HepG2 (cell line): Measurements from ENCODE around the gene TADA3. TPM values are rescaled to one million over a fixed set of nuclear protein-coding genes. Genes with fewer than 3 reads are reported as not detected.
A peak's percentile ranks its signal among the peaks of the same experiment; 100 is the strongest.

ENCODE experiments used
- BATF2 ChIP-seq: sonication (generic); formaldehyde crosslinking; IDR thresholded peaks from 2 replicates; pipeline ENCODE4 v1.8.0; 2022; ENCODE audit warnings: mild to moderate bottlenecking, missing genetic modification reagents, moderate library complexity
- BHLHE40 ChIP-seq: IDR thresholded peaks from 2 replicates; pipeline ENCODE4 v1.6.1; 2011; ENCODE audit warnings: low read length, improper control_type of control experiment
- EP300 ChIP-seq, 3 experiments: sonication (generic) in 1 of 3; formaldehyde crosslinking in 1 of 3; IDR thresholded peaks; 2 replicates each; pipeline versions ENCODE4 v1.5.1 to v1.6.1; 2011 to 2020; ENCODE audit warnings: low read depth in 2 of 3, low read length in 2 of 3, borderline replicate concordance in 1 of 3, improper control_type of control experiment in 1 of 3, mild to moderate bottlenecking in 1 of 3, missing genetic modification reagents in 1 of 3, moderate library complexity in 1 of 3
- GATAD2A ChIP-seq: IDR thresholded peaks from 2 replicates; pipeline ENCODE4 v1.6.1; 2016
- GZF1 ChIP-seq: sonication (generic); formaldehyde crosslinking; IDR thresholded peaks from 2 replicates; pipeline ENCODE4 v1.5.1; 2020; ENCODE audit warnings: mild to moderate bottlenecking, missing genetic modification reagents
- HES4 ChIP-seq: sonication (generic); formaldehyde crosslinking; IDR thresholded peaks from 2 replicates; pipeline ENCODE4 v1.9.0; 2021; ENCODE audit warnings: mild to moderate bottlenecking, missing genetic modification reagents, borderline replicate concordance
- KDM2A ChIP-seq: sonication (generic); formaldehyde crosslinking; IDR thresholded peaks from 2 replicates; pipeline ENCODE4 v1.4.0; 2020; ENCODE audit warnings: low read depth, missing genetic modification reagents, borderline replicate concordance
- MXI1 ChIP-seq: IDR thresholded peaks from 3 replicates; pipeline ENCODE4 v1.6.1; 2012; ENCODE audit warnings: low read depth, low read length, inconsistent platforms, borderline replicate concordance
- MYPOP ChIP-seq: sonication (generic); formaldehyde crosslinking; IDR thresholded peaks from 2 replicates; pipeline ENCODE4 v1.8.1; 2023; ENCODE audit warnings: mild to moderate bottlenecking, moderate library complexity, missing genetic modification reagents
- PHF8 ChIP-seq: sonication (generic); formaldehyde crosslinking; IDR thresholded peaks from 2 replicates; pipeline ENCODE4 v1.5.0; 2020; ENCODE audit warnings: missing genetic modification reagents
- POLR2AphosphoS5 ChIP-seq: IDR thresholded peaks from 2 replicates; pipeline ENCODE4 v1.6.1; 2012; ENCODE audit warnings: low read depth, low read length
- RBAK ChIP-seq: sonication (generic); formaldehyde crosslinking; IDR thresholded peaks from 2 replicates; pipeline ENCODE4 v1.5.1; 2020; ENCODE audit warnings: mild to moderate bottlenecking, missing genetic modification reagents
- RFXAP ChIP-seq: sonication (generic); formaldehyde crosslinking; IDR thresholded peaks from 2 replicates; pipeline ENCODE4 v1.4.0; 2020; ENCODE audit warnings: missing genetic modification reagents, borderline replicate concordance
- SALL1 ChIP-seq: sonication (generic); formaldehyde crosslinking; IDR thresholded peaks from 2 replicates; pipeline ENCODE4 v1.8.0; 2022; ENCODE audit warnings: mild to moderate bottlenecking, missing genetic modification reagents
- TRIM24 ChIP-seq: sonication (generic); formaldehyde crosslinking; IDR thresholded peaks from 2 replicates; pipeline ENCODE4 v1.8.0; 2022; ENCODE audit warnings: mild to moderate bottlenecking, missing genetic modification reagents
- ZBTB1 ChIP-seq: sonication (generic); formaldehyde crosslinking; IDR thresholded peaks from 2 replicates; pipeline ENCODE4 v1.4.0; 2020; ENCODE audit warnings: missing genetic modification reagents, borderline replicate concordance
- ZFP41 ChIP-seq: sonication (generic); formaldehyde crosslinking; IDR thresholded peaks from 2 replicates; pipeline ENCODE4 v1.4.0; 2020; ENCODE audit warnings: mild to moderate bottlenecking, missing genetic modification reagents, borderline replicate concordance
- ZFP62 ChIP-seq: sonication (generic); formaldehyde crosslinking; IDR thresholded peaks from 2 replicates; pipeline ENCODE4 v1.4.0; 2020; ENCODE audit warnings: missing genetic modification reagents
- ZNF282 ChIP-seq: fragments of 450-650 bp; IDR thresholded peaks from 2 replicates; pipeline ENCODE4 v1.6.1; 2018; ENCODE audit not compliant: partially characterized antibody
- ZNF501 ChIP-seq: sonication (generic); formaldehyde crosslinking; IDR thresholded peaks from 2 replicates; pipeline ENCODE4 v1.5.1; 2020; ENCODE audit warnings: mild to moderate bottlenecking, moderate library complexity, missing genetic modification reagents
- ZNF710 ChIP-seq: sonication (generic); formaldehyde crosslinking; IDR thresholded peaks from 2 replicates; pipeline ENCODE4 v1.5.0; 2020; ENCODE audit warnings: mild to moderate bottlenecking, missing genetic modification reagents, borderline replicate concordance
- ZNF775 ChIP-seq: sonication (generic); formaldehyde crosslinking; IDR thresholded peaks from 2 replicates; pipeline ENCODE4 v1.4.0; 2020; ENCODE audit warnings: missing genetic modification reagents, mild to moderate bottlenecking, moderate library complexity, borderline replicate concordance
- polyA plus RNA-seq, 8 experiments: library from polyadenylated mRNA; depleted of rRNA in 3 of 8; stranded (reverse) in 7 of 8; unstranded in 1 of 8; fragments of >200 nt; fragmentation: Illumina TruSeq in 4 of 8; extraction: Trizol in 4 of 8; gene quantifications; 2 replicates each; pipeline versions ENCODE4 v1.2.1 to v1.2.3, GENCODE V29; 2011 to 2016; ENCODE audit warnings: low read depth in 4 of 8, missing spikeins in 1 of 8, mixed read lengths in 1 of 8; ENCODE audit not compliant: insufficient read depth in 1 of 8
- total RNA-seq, 5 experiments: library from RNA; depleted of rRNA; stranded (reverse); fragments of >200 nt; fragmentation: Illumina TruSeq; extraction: Trizol; gene quantifications; 2 replicates each; pipeline ENCODE4 v1.2.3, GENCODE V29; 2016; ENCODE audit warnings: low read depth in 1 of 5
- TF ChIP-seq, protein P1 (sequence below): sonication (generic); formaldehyde crosslinking; IDR thresholded peaks from 2 replicates; pipeline ENCODE4 v1.8.1; 2022; ENCODE audit warnings: mild to moderate bottlenecking, missing genetic modification reagents

The TADA3 gene
- total and polyA plus RNA-seq, 2 of the 13 experiments (the other 11 are each of a cell fraction or from before 2014, with no cell fraction given): 32.1 to 37.1 TPM

- TF ChIP-seq EP300 (IDR thresholded peaks at IDR 0.05; ENCODE audit: low read depth in 2 of 2, low read length in 2 of 2) (peak in 1 of 2 experiments; percentile 6; a peak in 2 of 4 replicates), EP300 (CRISPR knock-in tag; IDR thresholded peaks at IDR 0.05; ENCODE audit: borderline replicate concordance) (no peak), SALL1 (0 out of 2 replicates have a peak, but pooled peaks have one; percentile 41), RFXAP (CRISPR knock-in tag) (0 out of 2 replicates have a peak, but pooled peaks have one; percentile 71), ZNF710 (CRISPR knock-in tag) (peak; percentile 56; the same call in 1 of the 2 replicates), KDM2A (peak; percentile 80), ZNF282 (no peak), GZF1 (0 out of 2 replicates have a peak, but pooled peaks have one; percentile 28), ZBTB1 (CRISPR knock-in tag) (no peak), POLR2AphosphoS5 (peak; percentile 90), HES4 (CRISPR knock-in tag) (0 out of 2 replicates have a peak, but pooled peaks have one; percentile 36), MXI1 (peak; percentile 72; the same call in 1 of the 3 replicates), ZFP41 (peak; percentile 80; the same call in 1 of the 2 replicates), BATF2 (no peak), MYPOP (CRISPR knock-in tag) (peak; percentile 89; the same call in 1 of the 2 replicates), PHF8 (CRISPR knock-in tag) (peak; percentile 74), ZNF501 (CRISPR knock-in tag) (peak; percentile 56; the same call in 1 of the 2 replicates), ZNF775 (no peak), RBAK (peak; percentile 51; the same call in 1 of the 2 replicates), GATAD2A (CRISPR knock-in tag) (peak; percentile 12; the same call in 1 of the 2 replicates), ZFP62 (CRISPR knock-in tag) (no peak), BHLHE40 (no peak), TRIM24 (no peak)
- TF ChIP-seq, protein P1, sequence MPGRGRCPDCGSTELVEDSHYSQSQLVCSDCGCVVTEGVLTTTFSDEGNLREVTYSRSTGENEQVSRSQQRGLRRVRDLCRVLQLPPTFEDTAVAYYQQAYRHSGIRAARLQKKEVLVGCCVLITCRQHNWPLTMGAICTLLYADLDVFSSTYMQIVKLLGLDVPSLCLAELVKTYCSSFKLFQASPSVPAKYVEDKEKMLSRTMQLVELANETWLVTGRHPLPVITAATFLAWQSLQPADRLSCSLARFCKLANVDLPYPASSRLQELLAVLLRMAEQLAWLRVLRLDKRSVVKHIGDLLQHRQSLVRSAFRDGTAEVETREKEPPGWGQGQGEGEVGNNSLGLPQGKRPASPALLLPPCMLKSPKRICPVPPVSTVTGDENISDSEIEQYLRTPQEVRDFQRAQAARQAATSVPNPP (CRISPR knock-in tag): 0 out of 2 replicates have a peak, but pooled peaks have one; percentile 27
These were observed 42.4 kb downstream of the TADA3 start, which contains the start of gene OGG1 (continued) for GRCh38 chr3:9749645-9750555.
